Measurements from ENCODE around the gene FSCN2.

The FSCN2 gene

GRCh38 chr17:81535480-81536298 lies 7.5 kb downstream of the FSCN2 start:
- peaks cover 16% of the 10 kb centered on the region for H3K27me3 Mint-ChIP-seq (ENCODE audit: low read depth)
- peaks cover 4% of the 10 kb centered on the region for H3K36me3 Mint-ChIP-seq (ENCODE audit: low read depth)
- H3K27ac Mint-ChIP-seq = no peak overlapping the region
- H3K4me1 Mint-ChIP-seq (ENCODE audit: low read depth) = no peaks in the 10 kb centered on the region
- no peaks in the 10 kb centered on the region for H3K9me3 Mint-ChIP-seq
- no peak overlapping the region for H3K4me3 Mint-ChIP-seq

- Mint-ChIP-seq H3K27ac (no peak overlapping the region), H3K27me3 (ENCODE audit: low read depth) (peaks cover 16% of the 10 kb centered on the region), H3K4me1 (ENCODE audit: low read depth) (no peaks in the 10 kb centered on the region), H3K4me3 (no peak overlapping the region), H3K36me3 (ENCODE audit: low read depth) (peaks cover 4% of the 10 kb centered on the region), H3K9me3 (no peaks in the 10 kb centered on the region)
These were observed 8.4 kb downstream of the FSCN2 start for GRCh38 chr17:81536299-81537290.

GRCh38 chr17:81537343-81537855 lies 9.2 kb downstream of the FSCN2 start:
- Mint-ChIP-seq H3K27me3 (ENCODE audit: low read depth) (peaks cover 16% of the 10 kb centered on the region), H3K9me3 (no peaks in the 10 kb centered on the region), H3K36me3 (ENCODE audit: low read depth) (peaks cover 4% of the 10 kb centered on the region), H3K4me1 (ENCODE audit: low read depth) (no peaks in the 10 kb centered on the region), H3K27ac (no peak overlapping the region), H3K4me3 (no peak overlapping the region)

- Mint-ChIP-seq H3K27me3 (ENCODE audit: low read depth) (peaks cover 16% of the 10 kb centered on the region), H3K36me3 (ENCODE audit: low read depth) (peaks cover 4% of the 10 kb centered on the region), H3K9me3 (no peaks in the 10 kb centered on the region), H3K4me3 (no peak overlapping the region), H3K4me1 (ENCODE audit: low read depth) (no peaks in the 10 kb centered on the region), H3K27ac (no peak overlapping the region)
These were observed 9.8 kb downstream of the FSCN2 start for GRCh38 chr17:81537856-81538555.

- Mint-ChIP-seq H3K9me3 (no peaks in the 10 kb centered on the region), H3K36me3 (ENCODE audit: low read depth) (peaks cover 4% of the 10 kb centered on the region)
These were observed 10.7 kb downstream of the FSCN2 start for GRCh38 chr17:81538651-81539570.

GRCh38 chr17:81539571-81539900 lies 11.4 kb downstream of the FSCN2 start:
- Mint-ChIP-seq H3K36me3 (ENCODE audit: low read depth) (peaks cover 4% of the 10 kb centered on the region), H3K4me1 (ENCODE audit: low read depth) (no peaks in the 10 kb centered on the region), H3K27me3 (ENCODE audit: low read depth) (peaks cover 16% of the 10 kb centered on the region), H3K4me3 (no peak overlapping the region), H3K9me3 (no peaks in the 10 kb centered on the region), H3K27ac (no peak overlapping the region)

More at GRCh38 chr17:81538651-81539570, 10.7 kb downstream of the FSCN2 start:
- Mint-ChIP-seq H3K27ac (no peak overlapping the region), H3K4me1 (ENCODE audit: low read depth) (no peaks in the 10 kb centered on the region), H3K4me3 (no peak overlapping the region), H3K27me3 (ENCODE audit: low read depth) (peaks cover 16% of the 10 kb centered on the region)

GRCh38 chr17:81539961-81540675 lies 11.9 kb downstream of the FSCN2 start:
- Mint-ChIP-seq H3K27ac (no peak overlapping the region), H3K36me3 (ENCODE audit: low read depth) (peaks cover 4% of the 10 kb centered on the region), H3K4me3 (no peak overlapping the region), H3K4me1 (ENCODE audit: low read depth) (no peaks in the 10 kb centered on the region), H3K9me3 (no peaks in the 10 kb centered on the region), H3K27me3 (ENCODE audit: low read depth) (peaks cover 16% of the 10 kb centered on the region)

GRCh38 chr17:81540676-81541027 lies 12.5 kb downstream of the FSCN2 start:
- H3K36me3 Mint-ChIP-seq (ENCODE audit: low read depth) = peaks cover 4% of the 10 kb centered on the region
- H3K27ac Mint-ChIP-seq = no peak overlapping the region
- H3K9me3 Mint-ChIP-seq = no peaks in the 10 kb centered on the region
- H3K4me1 Mint-ChIP-seq (ENCODE audit: low read depth) = no peaks in the 10 kb centered on the region
- peaks cover 12% of the 10 kb centered on the region for H3K27me3 Mint-ChIP-seq (ENCODE audit: low read depth)
- H3K4me3 Mint-ChIP-seq = no peak overlapping the region

- Mint-ChIP-seq H3K36me3 (ENCODE audit: low read depth) (peaks cover 4% of the 10 kb centered on the region), H3K4me3 (no peak overlapping the region), H3K27me3 (ENCODE audit: low read depth) (peaks cover 9% of the 10 kb centered on the region), H3K9me3 (no peaks in the 10 kb centered on the region), H3K4me1 (ENCODE audit: low read depth) (no peaks in the 10 kb centered on the region), H3K27ac (no peak overlapping the region)
These were observed 12.9 kb downstream of the FSCN2 start for GRCh38 chr17:81541123-81541522.

- Mint-ChIP-seq H3K27ac (no peak overlapping the region), H3K27me3 (ENCODE audit: low read depth) (peaks cover 4% of the 10 kb centered on the region), H3K36me3 (ENCODE audit: low read depth) (peaks cover 7% of the 10 kb centered on the region), H3K4me1 (ENCODE audit: low read depth) (no peaks in the 10 kb centered on the region), H3K4me3 (no peak overlapping the region), H3K9me3 (no peaks in the 10 kb centered on the region)
These were observed 14.5 kb downstream of the FSCN2 start for GRCh38 chr17:81542431-81543338.

GRCh38 chr17:81543339-81543675 lies 15.1 kb downstream of the FSCN2 start:
- peaks cover 5% of the 10 kb centered on the region for H3K36me3 Mint-ChIP-seq (ENCODE audit: low read depth)
- no peaks in the 10 kb centered on the region for H3K9me3 Mint-ChIP-seq
- no peak overlapping the region for H3K4me3 Mint-ChIP-seq
- no peak overlapping the region for H3K27ac Mint-ChIP-seq
- no peaks in the 10 kb centered on the region for H3K27me3 Mint-ChIP-seq (ENCODE audit: low read depth)
- H3K4me1 Mint-ChIP-seq (ENCODE audit: low read depth) = no peaks in the 10 kb centered on the region

GRCh38 chr17:81543756-81544155 lies 15.6 kb downstream of the FSCN2 start:
- Mint-ChIP-seq H3K4me3 (no peak overlapping the region), H3K27ac (no peak overlapping the region), H3K4me1 (ENCODE audit: low read depth) (no peaks in the 10 kb centered on the region), H3K9me3 (no peaks in the 10 kb centered on the region), H3K36me3 (ENCODE audit: low read depth) (peaks cover 3% of the 10 kb centered on the region), H3K27me3 (ENCODE audit: low read depth) (no peaks in the 10 kb centered on the region)

All from T-helper 1 cell treated with Interleukin-12 subunit alpha and Interleukin-12 subunit beta and Interleukin-4 antibody, amounts not matched to agents 30 μg/mL and 1 μg/mL, for 36 hours (primary cell).